Hematopoietic multipotent progenitor cell (in vitro differentiated cells): Measurements from ENCODE around the gene CLCN6. TPM values are rescaled to one million over a fixed set of nuclear protein-coding genes. Genes with fewer than 3 reads are reported as not detected.

Source experiments
- DNase-seq, 3 donors: peaks; one replicate each; pipeline ENCODE4 v3.0.0-alpha.2; 2011 to 2015; ENCODE audit warnings: low read depth in 2 of 3, low spot score in 2 of 3
- total RNA-seq: library from RNA; depleted of rRNA; stranded (reverse); fragments of >200 nt; gene quantifications from one replicate; pipeline ENCODE4 v1.2.3, GENCODE V29; 2012

Gene CLCN6
- total RNA-seq, 1 donor, result 12.7 TPM

DNA sequence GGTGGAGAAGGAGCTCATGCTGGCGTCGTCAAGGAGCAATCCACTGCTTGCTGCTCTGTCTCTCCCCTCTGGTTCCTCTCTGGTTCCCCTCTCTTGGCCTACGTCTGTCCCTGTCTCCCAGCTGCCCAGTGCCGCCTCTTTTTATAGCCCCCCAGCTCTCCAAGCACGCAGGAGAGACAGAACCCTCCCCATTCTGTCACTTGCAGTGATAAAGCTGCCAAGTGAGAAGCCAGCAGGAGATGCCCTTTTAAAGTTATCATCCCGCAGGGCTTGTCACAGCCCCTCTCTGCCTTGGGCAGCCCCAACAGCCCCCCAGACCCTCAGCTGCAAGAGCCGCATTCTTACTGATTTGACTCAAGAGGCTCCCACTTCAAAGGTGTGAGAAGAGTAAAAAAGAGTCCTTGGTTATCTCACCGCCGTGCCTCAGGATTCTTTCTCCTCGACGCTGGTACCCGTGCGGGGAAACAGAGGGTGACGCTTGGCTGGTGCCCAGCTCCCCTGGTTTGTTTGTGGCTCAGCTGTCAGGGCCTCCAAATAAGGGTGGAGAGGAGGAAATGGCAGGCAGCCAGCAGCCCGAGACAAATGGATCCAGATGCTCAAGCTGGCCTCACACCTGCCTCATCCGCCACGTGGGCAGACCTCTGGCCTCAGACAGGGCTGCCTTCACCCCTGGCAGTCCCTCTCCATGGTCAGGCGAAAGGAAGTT lies 41.8 kb downstream of the CLCN6 start, which contains the start of gene NPPA:
Gene NPPA (minus strand): TSS at position 117 of the 706 bp plus-strand sequence. CDS start 99 bp downstream, at position 18.
- peak in 1 of 3 donors; percentile 25 for DNase-seq

DNA sequence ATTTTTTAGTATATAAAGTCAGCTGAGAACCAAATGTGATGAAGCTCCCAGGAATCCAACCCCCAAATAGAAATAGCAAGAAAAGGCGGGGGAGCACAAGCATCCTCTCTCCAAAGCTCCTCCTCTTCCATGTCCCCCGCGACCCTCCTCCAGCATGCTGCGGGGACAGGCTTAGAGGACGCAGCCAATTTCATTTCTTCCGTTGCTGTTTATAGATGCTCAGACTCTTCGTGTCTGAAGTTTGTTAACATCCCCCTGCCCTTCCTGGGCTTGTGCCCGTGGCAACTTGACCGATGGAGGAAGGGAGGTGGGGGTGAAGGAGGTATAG lies 42.3 kb downstream of the CLCN6 start:
- DNase-seq, result no peak

DNA sequence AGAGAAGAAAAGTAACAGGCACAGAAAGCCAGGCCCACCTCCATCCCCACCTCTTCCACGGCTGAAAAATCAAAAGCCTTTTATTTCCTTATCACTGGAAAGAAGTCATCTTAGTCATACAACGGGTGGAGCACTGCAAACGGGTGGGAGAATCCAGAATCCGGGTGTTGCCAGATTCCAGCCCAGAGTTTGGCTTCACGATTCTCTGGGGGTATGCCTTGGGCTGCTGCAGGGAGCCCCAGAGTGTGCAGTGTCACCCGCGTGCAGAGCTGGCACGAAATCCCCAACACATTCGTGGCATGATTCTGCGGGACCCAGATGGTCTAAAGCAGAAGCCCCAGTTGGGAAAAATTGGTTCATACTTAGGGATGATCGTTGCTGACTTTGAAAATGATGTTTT lies 44.2 kb downstream of the CLCN6 start:
- DNase-seq, result no peak

DNA sequence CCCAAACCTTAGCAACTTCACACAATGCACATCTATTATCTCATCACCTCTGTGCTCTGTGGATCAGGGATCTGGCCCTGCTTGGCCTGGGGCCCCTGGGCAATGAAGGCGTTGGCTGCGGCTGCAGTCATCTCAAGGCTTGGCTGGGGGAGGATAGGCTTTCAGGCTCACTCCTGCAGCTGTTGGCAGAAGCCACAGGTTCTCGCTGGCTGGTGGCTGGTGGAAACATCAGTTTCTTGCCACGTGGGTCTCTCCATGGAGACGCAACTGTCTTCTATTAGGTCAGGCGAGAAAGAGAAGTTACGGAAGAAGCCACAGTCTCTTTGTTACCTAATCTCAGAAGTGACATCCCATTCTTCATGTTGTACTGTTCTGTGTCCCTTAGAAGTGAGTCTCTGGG lies 45.2 kb downstream of the CLCN6 start:
- DNase-seq, result peak in 1 of 3 donors; percentile 19

DNA sequence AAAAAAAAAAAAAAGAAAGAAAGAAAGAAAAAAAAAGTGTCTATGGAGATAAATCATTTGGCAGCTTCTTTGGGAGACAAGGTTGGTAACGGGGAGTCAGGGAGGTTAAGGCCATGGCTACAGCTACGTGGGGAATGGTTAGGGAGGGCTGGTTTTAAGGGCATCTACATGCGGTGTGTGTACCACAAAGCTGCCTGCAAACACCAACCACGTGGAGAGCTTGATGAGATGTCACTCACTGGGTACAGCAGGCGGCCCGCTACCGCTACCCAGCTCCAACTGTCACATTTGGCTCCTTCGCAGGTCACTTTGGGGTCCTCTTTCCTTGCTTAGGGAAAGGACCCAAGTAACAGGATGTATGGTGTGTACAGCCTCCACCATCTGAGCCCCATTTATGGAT lies 48.5 kb downstream of the CLCN6 start:
- no peak for DNase-seq

DNA sequence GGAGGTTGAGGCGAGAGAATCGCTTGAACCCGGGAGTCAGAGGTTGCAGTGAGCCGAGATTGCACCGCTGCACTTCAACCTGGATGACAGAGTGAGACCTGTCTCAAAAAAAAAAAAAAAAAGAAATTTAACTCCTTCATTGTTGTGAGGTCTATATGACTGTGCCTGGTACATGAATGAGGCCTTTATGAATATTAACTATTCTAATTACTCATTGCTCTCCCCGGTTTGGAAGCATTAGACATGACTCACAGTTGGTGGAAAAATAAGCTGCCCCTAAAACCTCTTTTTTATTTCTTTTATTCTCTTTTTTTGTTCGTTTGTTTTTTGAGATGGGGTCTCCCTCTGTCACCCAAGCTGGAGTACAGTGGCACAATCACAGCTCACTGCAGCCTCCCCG lies 49.4 kb downstream of the CLCN6 start:
- DNase-seq, result no peak

DNA sequence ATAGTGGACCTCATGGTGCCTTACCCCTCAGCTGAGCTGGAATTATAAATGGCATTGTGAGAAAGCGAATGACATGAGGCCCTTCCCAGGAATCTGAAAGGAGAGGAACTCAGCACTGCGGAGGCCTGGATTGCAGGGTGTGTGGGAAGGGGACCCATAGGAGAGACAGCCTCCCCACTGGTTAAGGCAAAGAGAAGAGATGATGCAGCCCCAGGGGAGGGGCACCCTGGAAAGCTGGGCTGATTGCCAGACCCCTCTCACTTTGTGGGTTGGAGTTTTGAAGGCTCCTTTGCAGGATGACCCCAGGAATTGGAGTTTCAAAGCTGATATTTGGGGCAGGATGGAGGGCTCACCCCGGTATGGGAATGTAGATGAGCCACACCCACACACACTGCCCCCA lies 50.7 kb downstream of the CLCN6 start:
- no peak for DNase-seq

DNA sequence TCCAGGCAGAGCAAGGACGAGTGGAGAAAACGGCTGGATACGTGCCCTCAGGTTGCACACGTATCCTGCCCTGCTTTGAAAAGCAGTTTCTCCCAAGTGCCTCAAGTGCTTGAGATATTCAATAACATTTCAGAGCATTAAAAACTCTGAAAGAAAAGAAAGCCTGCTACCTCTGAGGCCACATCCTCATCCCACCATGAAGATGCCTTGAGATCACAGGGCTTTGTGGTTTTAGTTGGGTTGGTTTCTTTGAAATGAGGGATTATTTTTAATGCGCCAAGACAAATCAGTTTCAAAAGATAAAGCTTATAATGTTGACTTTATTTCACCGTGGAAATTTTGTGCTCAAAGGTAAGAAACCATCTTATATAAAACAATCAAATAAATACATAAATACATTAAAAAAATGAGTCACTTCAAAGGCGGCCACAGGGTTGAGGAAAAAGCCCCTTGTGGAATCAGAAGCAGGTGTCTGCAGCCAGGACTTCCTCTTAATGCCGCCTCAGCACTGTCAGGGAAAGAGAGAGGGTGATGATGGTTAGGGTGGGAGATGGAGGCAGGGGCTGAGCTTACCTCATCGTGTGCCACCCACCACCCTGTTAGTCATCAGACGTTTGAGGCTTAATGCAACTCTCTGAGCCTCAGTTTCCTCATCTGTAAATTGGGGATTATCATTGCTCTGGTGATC lies 51.3 kb downstream of the CLCN6 start:
- peak in 2 of 3 donors; percentile 35 to 52 for DNase-seq

DNA sequence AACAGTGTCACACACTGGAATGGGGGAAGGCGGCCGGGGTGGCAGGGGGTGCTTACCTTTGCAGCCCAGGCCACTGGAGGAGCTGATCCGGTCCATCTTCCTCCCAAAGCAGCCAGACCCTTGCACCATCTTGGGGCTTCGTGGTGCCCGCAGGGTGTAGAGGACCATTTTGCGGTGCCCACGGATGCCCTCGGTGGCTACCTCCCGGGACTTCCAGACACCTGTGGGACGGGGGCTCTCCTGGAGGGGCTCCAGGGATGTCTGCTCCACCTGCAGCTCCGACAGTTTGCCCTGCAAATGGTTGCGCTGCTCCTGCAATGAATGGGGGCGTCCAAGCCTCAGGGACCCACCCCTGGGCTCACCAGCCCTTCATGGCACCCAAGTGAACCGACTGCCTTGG lies 52.2 kb downstream of the CLCN6 start:
- no peak for DNase-seq

DNA sequence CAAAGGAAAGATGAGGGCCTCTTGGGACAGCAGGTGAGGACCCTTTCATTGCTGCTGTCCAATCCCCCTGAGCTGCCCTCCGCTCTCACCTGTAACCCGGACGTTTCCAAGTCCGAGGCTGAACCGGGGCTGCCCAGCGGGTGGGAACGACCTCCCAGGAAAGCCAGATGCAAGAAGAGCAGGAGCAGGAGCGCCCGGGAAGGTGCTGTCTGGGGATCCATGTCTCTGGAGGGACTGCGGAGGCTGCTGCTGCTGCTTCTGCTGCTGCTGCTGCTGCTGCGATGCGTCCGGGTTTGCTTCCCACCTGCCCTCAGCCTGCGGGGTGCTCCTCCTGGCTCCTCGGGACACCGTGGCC lies 52.6 kb downstream of the CLCN6 start, which contains the start of gene NPPB:
Gene NPPB (minus strand): TSS at position 333 of the 355 bp plus-strand sequence. CDS start 112 bp downstream, at position 221.
- no peak for DNase-seq

DNA sequence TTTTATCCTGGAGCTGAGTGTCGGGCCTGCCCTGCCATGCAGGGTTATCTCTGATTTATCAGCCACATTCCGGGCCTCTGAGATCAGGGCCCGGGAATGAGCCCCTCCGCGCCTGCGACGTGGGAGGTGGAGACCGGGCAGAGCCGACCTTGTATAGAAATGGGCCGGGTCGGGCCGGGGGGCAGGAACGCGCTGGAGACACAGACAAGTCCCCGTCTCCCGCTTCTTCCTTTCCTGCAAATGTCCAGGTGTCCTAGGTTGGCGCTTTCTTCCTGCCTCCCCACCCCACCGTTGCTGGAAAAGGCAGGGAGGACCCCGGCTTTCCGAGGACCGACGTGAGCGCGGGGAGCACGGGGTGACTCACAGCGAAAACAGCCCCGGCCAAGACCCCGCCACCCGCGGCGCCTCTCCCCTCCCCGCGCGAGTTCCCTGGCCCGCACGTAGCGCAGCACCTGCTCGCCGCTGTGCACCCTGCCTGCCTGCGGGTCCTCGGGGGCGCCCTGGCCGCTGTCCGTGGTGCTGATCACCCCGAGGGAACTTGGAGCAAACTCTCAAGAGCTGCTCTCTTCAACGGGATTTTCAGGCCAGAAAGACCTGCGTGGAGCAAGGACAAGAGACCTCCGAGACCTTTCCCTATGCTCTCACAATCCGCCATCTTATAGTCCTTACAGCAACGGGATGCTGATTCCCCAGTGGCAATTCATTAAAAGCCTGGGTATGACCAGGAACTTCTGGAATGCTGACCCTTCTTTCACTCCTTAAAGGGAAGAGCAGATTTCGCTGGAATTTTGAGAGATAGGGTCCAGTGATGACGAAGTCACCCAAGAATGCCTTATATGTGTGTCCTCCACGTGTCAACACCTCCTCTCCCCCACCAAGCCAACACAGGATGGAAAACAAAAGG lies 53.2 kb downstream of the CLCN6 start:
- DNase-seq, result peak; percentile 13 to 87 (median 84)

DNA sequence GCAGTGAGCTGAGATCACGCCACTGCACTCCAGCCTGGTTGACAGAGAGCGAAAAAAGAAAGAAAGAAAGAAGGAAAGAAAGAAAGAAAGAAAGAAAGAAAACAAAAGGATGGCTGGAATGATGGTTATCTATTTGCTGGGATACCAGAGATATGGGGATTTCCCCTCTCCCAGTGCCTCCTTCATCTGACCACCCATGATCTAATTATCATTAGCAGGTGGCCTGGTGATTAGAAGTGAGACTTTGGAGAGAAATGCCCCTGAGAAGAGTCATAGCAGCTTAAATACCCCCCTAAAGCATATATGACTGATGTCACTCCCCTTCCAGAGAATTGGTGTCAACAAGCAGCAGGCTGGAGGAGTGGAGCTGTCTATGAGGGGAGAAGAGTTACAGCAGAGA lies 54.1 kb downstream of the CLCN6 start:
- DNase-seq, result no peak

DNA sequence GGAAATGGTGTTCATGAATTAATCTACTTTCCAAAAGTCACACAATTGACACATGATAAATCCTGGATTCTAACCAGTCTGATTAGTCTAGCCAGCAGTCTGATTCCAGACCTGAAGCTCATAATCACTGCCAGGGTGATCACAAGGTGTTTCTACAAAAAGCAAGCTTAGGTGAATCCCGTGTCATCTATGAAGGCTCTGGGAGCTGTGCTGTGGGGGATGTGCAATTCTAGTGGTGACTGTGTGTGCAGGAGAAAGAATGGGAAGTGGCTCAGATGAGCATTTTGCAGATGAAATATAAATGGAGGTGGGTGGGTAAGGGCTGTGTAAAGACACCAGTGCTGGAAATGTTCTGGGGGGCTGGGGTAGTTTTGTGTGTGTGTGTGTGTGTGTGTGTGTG lies 54.6 kb downstream of the CLCN6 start:
- DNase-seq, result no peak

DNA sequence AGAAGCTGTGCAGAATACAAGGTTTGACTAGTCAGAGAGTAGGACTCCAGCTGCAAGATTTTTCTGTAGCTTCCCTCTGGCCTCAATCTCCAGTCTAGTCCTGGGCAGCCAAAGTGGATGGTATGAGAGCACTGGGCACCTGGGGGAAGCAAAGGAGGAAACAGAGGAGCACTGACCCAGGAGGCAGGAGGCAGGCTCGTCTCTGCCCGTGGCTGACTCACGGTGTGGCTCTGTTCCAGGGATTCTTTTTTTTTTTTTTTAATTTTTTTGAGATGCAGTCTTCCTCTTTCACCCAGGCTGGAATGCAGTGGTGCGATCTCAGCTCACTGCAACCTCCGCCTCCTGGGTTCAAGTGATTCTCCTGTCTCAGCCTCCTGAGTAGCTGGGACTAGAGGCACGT lies 56.9 kb downstream of the CLCN6 start:
- peak in 1 of 3 donors; percentile 36 for DNase-seq

DNA sequence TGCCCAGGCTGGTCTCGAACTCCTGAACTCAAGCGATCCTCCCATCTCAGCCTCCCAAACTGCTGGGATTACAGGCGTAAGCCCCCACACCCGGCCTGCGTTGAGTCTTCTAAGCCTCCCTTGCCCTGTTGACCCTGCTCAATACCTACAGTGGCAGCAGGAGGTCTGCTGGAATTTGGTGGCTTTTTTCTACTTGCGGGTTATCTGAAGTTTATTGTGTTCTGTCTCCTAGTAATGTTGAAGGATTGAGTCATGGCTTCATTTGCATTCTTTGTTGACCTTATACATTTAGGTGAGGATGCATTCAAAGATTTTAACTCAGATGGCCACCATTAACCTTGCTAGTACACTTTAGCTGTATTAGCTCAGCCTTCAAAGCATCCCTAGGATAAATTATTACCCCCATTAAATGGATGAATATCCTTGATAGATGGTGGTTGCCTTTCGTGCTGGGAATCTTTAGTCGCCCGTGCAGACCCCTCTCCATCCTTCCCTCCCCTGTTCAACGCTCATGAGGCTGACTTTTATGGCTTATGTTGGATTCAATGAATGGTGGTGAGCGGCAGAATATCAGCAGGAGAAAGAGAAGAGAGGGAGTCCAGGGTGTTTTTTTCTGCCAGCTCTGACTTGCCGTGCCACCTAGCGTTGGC lies 62.5 kb downstream of the CLCN6 start:
- DNase-seq, result no peak

DNA sequence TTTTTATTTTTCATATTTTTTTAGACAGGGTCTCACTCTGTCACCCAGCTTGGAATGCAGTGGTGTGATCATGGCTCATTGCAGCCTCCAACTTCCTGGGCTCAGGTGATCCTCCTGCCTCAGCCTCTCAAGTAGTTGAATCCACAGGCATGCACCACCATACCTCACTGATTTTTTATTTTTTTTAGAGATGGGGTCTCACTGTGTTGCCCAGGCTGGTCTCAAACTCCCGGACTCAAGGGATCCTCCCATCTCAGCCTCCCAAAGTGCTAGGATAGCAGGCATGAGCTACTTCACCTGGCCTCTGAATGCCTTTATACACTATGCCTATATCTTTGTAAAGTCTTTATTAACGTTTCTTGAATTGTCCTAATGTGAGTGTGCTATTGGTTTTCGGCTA lies 63.1 kb downstream of the CLCN6 start:
- DNase-seq, result no peak

DNA sequence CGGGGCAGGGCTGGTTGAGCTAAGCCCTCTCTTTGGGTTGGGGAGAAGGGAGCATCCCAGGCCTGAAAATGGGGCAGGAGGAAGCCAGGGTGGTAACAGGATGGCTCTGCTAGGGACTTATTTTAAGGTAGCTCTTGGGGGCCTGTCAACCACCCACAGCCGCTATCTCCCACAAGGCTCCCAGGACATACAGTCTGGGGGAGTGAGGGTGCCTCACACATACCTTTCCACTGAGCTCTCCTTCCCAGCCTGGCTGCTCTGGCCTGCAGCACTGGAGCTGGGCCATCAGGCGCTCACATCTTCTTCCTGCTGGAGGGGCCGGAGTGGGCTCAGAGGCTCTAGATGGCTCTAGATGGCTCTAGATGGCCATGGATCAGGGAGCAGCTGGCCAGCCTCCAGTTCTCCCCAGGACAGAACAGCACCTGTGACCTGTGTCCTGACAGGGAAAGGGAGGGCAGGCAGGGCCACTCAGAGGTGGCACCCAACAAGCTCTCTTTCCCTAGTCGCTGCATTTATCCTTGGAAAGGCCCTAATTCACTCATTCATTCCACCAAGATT lies 63.7 kb downstream of the CLCN6 start:
- DNase-seq, result no peak

DNA sequence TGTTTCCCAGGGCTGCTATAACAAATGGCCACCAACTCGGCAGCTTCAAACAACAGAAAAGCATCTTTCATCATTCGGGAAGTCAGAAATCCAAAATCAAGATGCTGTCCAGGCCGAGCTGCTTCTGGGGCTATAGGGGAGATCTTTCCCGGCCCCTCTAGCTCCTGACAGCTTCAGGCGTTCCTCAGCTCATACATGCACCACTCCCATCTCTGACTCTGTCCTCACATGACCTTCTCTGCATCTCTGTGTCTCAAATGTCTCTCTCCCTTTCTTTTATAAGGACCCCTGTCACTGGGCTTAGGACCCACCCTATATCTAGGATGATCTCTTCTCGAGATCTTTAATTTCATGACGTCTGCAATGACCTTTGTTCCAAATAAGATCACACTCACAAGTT lies 66.6 kb downstream of the CLCN6 start:
- DNase-seq, result no peak

DNA sequence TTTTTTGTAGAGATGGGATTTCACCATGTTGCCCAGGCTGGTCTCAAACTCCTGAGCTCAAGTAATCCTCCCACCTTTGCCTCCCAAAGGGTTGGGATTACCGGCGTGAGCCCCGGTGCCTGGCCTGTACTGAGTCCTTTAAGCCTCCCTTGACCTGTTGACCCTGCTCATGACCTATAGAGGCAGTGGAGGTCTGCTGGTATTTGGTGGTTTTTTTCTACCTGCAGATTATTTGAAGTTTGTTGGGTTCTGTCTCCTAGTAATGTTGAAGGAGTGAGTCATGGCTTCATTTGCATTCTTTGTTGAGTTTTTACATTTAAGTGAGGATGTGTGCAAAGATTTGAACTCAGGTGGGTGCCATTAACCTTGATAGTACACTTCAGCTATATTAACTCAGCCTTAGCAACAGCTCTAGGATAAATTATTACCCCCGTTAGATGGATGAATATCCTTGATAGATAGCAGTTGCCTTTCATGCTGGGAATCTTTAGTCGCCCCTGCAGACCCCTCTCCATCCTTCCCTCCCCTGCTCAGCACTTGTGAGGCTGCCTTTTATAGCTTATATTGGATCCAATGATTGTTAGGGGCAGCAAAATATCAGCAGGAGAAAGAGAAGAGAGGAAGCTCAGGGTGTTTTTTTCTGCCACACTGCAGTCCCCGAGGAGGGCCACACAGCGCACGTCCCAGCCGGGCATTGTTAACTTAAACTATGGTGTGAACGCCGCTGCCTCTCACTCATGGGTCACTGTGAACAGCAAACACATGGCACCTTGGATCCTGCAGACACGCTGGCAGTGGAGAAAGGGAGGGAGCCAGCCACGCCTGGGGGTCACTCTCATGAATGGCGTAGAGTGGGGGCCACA lies 67.6 kb downstream of the CLCN6 start:
- DNase-seq, result no peak

DNA sequence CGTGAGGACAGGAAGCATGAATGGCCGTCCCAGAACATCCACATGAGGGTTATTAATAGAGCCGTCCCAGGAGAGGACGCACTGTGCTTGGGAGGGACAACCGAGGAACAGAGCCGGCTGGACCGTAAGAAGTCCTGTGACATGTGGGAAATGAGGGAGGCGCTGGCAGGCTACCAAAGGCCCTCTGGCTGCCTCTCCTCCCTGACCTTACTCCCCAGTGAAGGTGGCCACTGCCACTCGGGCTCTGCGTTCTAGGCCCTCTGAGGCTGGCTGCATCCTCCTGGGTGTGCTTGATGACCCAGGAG lies 68.2 kb downstream of the CLCN6 start:
- no peak for DNase-seq
